GM12878 (cell line): ENCODE results near the gene ZNF771. TPM values are rescaled to one million over a fixed set of nuclear protein-coding genes. Genes with fewer than 3 reads are reported as not detected.

ENCODE experiments used
- ATAC-seq: fragments of 200-7000 bp; cut with Tn5 transposase; 3 replicates; pipeline ENCODE4 v1.9.1; 2020; ENCODE audit warnings: mild to moderate bottlenecking, moderate library complexity
- BruUV-seq: library from RNA; stranded (reverse); fragments of 400-500 nt; replicated peaks from 2 replicates; lab custom pipeline; 2021; lab: Mats Ljungman, UMichigan
- CTCF ChIA-PET: fragments of 300-600 bp; sonication (Branson Sonifier 250); formaldehyde crosslinking; extraction: SDS; loops from one replicate; lab custom pipeline; 2021; ENCODE audit warnings: inconsistent platforms; lab: Yijun Ruan, JAX
- POLR2A ChIA-PET: fragments of 350-600 bp; formaldehyde crosslinking; extraction: SDS; loops from one replicate; lab custom pipeline; 2021; ENCODE audit warnings: inconsistent platforms; lab: Charles Lee
- RAD21 ChIA-PET: fragments of 300-600 bp; sonication (Branson Sonifier 250); formaldehyde crosslinking; loops from one replicate; lab custom pipeline; 2023; ENCODE audit warnings: antibody characterized with exemption; ENCODE audit not compliant: unreplicated experiment; lab: Charles Lee
- SMC1A ChIA-PET: fragments of 300-600 bp; sonication (Branson Sonifier 250); formaldehyde crosslinking; loops from one replicate; lab custom pipeline; 2023; ENCODE audit not compliant: unreplicated experiment, uncharacterized antibody; lab: Charles Lee
- DNase-seq: peaks from one replicate; pipeline ENCODE4 v3.0.0-alpha.2; 2011; ENCODE audit warnings: low read depth, low spot score
- FAIRE-seq: peaks from 3 replicates; lab custom pipeline; 2011; peaks lifted over from hg19 to GRCh38; lab: Jason Lieb, UNC
- H2AFZ ChIP-seq: 2 replicates; pipeline ENCODE4 v1.6.0; 2011; ENCODE audit warnings: low read depth, low read length, control low read depth; ENCODE audit not compliant: control insufficient read depth
- H3K27ac ChIP-seq: 2 replicates; pipeline ENCODE4 v1.5.1; 2011; ENCODE audit warnings: control low read depth; ENCODE audit not compliant: control insufficient read depth, insufficient read depth
- H3K27me3 ChIP-seq, 2 experiments: replicated peaks in 1 of 2; 2 replicates each; pipeline versions ENCODE4 v1.6.0 to v1.6.1; 2011; ENCODE audit warnings: low read length in 1 of 2; ENCODE audit not compliant: control insufficient read depth in 2 of 2, insufficient read depth in 2 of 2
- H3K36me3 ChIP-seq, 2 experiments: 2 replicates each; pipeline ENCODE4 v1.5.1; 2011; ENCODE audit warnings: low read length in 1 of 2; ENCODE audit not compliant: control insufficient read depth in 2 of 2, insufficient read depth in 2 of 2
- H3K4me1 ChIP-seq: 2 replicates; pipeline ENCODE4 v1.6.1; 2011; ENCODE audit warnings: mild to moderate bottlenecking, low read length, moderate library complexity, mixed read lengths; ENCODE audit not compliant: control insufficient read depth, insufficient read depth
- H3K4me2 ChIP-seq: 2 replicates; pipeline ENCODE4 v1.6.0; 2011; ENCODE audit warnings: control low read depth; ENCODE audit not compliant: control insufficient read depth, insufficient read depth
- H3K4me3 ChIP-seq: fragments of 200-600 bp; sonication (generic); 2 replicates; pipeline ENCODE4 v1.5.1; 2016
- H3K79me2 ChIP-seq: 2 replicates; pipeline ENCODE4 v1.6.0; 2011; ENCODE audit warnings: low read length; ENCODE audit not compliant: control insufficient read depth, insufficient read depth
- H3K9ac ChIP-seq: 2 replicates; pipeline ENCODE4 v1.8.0; 2011; ENCODE audit warnings: low read length, control low read depth, mixed read lengths; ENCODE audit not compliant: control insufficient read depth, insufficient read depth
- H3K9me3 ChIP-seq: replicated peaks from 3 replicates; pipeline ENCODE4 v1.5.1; 2011; ENCODE audit warnings: mild to moderate bottlenecking, low read length; ENCODE audit not compliant: control insufficient read depth, insufficient read depth
- H4K20me1 ChIP-seq: 2 replicates; pipeline ENCODE4 v1.6.0; 2011; ENCODE audit not compliant: control insufficient read depth, insufficient read depth
- CEBPZ ChIP-seq: fragments of 150-350 bp; IDR thresholded peaks from 2 replicates; pipeline ENCODE4 v1.6.1; 2016; ENCODE audit warnings: low read depth, low read length
- E2F4 ChIP-seq: IDR thresholded peaks from 2 replicates; pipeline ENCODE4 v1.6.1; 2012; ENCODE audit warnings: low read depth, low read length, improper control_type of control experiment
- FOS ChIP-seq: IDR thresholded peaks from 3 replicates; pipeline ENCODE4 v1.6.1; 2011; ENCODE audit warnings: borderline replicate concordance; ENCODE audit not compliant: insufficient read length; ENCODE audit errors: extremely low read depth
- HSF1 ChIP-seq: fragments of 150-350 bp; IDR thresholded peaks from 2 replicates; pipeline ENCODE4 v1.6.1; 2014; ENCODE audit warnings: mild to moderate bottlenecking, low read depth, low read length
- MYC ChIP-seq: IDR thresholded peaks from 2 replicates; pipeline ENCODE4 v1.6.1; 2011; ENCODE audit warnings: mild to moderate bottlenecking, low read length, moderate library complexity, inconsistent platforms; ENCODE audit not compliant: insufficient read depth, insufficient replicate concordance, insufficient read length, severe bottlenecking
- NRF1 ChIP-seq: conservative IDR thresholded peaks from 2 replicates; pipeline ENCODE4 v1.6.1; 2011; ENCODE audit warnings: mild to moderate bottlenecking, low read depth, low read length, improper control_type of control experiment
- PBX3 ChIP-seq: IDR thresholded peaks from 2 replicates; pipeline ENCODE4 v1.6.1; 2011; ENCODE audit warnings: mild to moderate bottlenecking, low read depth, low read length, moderate library complexity; ENCODE audit not compliant: insufficient replicate concordance
- RAD51 ChIP-seq: fragments of 450-650 bp; IDR thresholded peaks from 2 replicates; pipeline ENCODE4 v1.6.1; 2016; ENCODE audit warnings: moderate library complexity, mild to moderate bottlenecking, inconsistent platforms
- TAF1 ChIP-seq: IDR thresholded peaks from 2 replicates; pipeline ENCODE4 v1.6.1; 2011; ENCODE audit warnings: mild to moderate bottlenecking, low read depth, low read length, borderline replicate concordance
- USF1 ChIP-seq: IDR thresholded peaks from 2 replicates; pipeline ENCODE4 v1.6.1; 2011; ENCODE audit warnings: borderline replicate concordance, low read depth, mild to moderate bottlenecking, moderate library complexity, mixed read lengths, low read length; ENCODE audit not compliant: insufficient read depth; ENCODE audit errors: extremely low read length
- ZZZ3 ChIP-seq: IDR thresholded peaks from 2 replicates; pipeline ENCODE4 v1.6.1; 2011; ENCODE audit warnings: low read depth; ENCODE audit not compliant: control insufficient read depth, insufficient read length
- WGBS: methylation state at CpG from one replicate; pipeline ENCODE4 v1.1.6; 2016; ENCODE audit warnings: low lambda C conversion rate; ENCODE audit not compliant: insufficient replicate concordance, insufficient coverage; ENCODE audit errors: missing lambda C conversion rate; 5-methylcytosine and 5-hydroxymethylcytosine counted together
- in situ Hi-C: fragments of 300-500 bp; cut with MboI; formaldehyde crosslinking; loops from 9 replicates; pipeline ENCODE4 v1.14.3; 2018; ENCODE audit warnings: mixed read lengths
- intact Hi-C: fragments of 100-400 bp; cut with micrococcal nuclease; formaldehyde crosslinking; loops from one replicate; pipeline ENCODE4 v1.14.2; 2022; ENCODE audit not compliant: unreplicated experiment
- polyA plus RNA-seq, 11 experiments: library from polyadenylated mRNA; depleted of rRNA in 4 of 11; unstranded in 6 of 11; stranded (reverse) in 5 of 11; fragments of >200 nt; fragmentation: Nextera tagmentation in 4 of 11; fragmentation: Illumina TruSeq in 1 of 11; extraction: Ambion mirVana in 4 of 11; extraction: Trizol in 1 of 11; gene quantifications; 1 replicate in 1 of 11; 2 replicates in 10 of 11; pipeline versions ENCODE4 v1.2.1 to v1.2.3, GENCODE V29; 2011 to 2016; ENCODE audit warnings: inconsistent platforms in 2 of 11, missing spikeins in 2 of 11, low read depth in 1 of 11
- total RNA-seq, 4 experiments: library from RNA; depleted of rRNA in 3 of 4; stranded (reverse); fragments of >200 nt in 3 of 4; fragmentation: Illumina TruSeq in 1 of 4; extraction: Trizol in 1 of 4; gene quantifications; 2 replicates each; pipeline versions ENCODE4 v1.2.1 to v1.2.3, GENCODE V29; 2013 to 2021

The ZNF771 gene
- total and polyA plus RNA-seq, 10 of the 15 experiments (the other 5 are each of a cell fraction or from before 2014, with no cell fraction given) = 0.98 to 7.6 (median 3.7) TPM

GRCh38 chr16:30357715-30358576 lies 49.5 kb upstream of the ZNF771 start:
- ATAC-seq = no peak
- Histone ChIP-seq H3K9ac (no peak overlapping the region), H3K36me3 (peaks cover 8 to 19% of the 10 kb centered on the region in 2 experiments), H4K20me1 (no peaks in the 10 kb centered on the region), H3K27me3 (no peaks in the 10 kb centered on the region), H3K9me3 (no peaks in the 10 kb centered on the region), H3K4me2 (no peak overlapping the region), H3K27ac (no peak overlapping the region), H3K4me1 (peaks cover 16% of the 10 kb centered on the region), H3K4me3 (no peak overlapping the region), H3K79me2 (peaks cover 18% of the 10 kb centered on the region), H2AFZ (no peak overlapping the region)
- no peak for DNase-seq
- CTCF ChIA-PET = no interaction called here
- FAIRE-seq = no peak
- POLR2A ChIA-PET = interaction anchor here (2.2 kb wide), 1 partner anchor 9 kb away, joined by 6 read pairs; no protein-coding TSS in a partner anchor
- in situ Hi-C loops (no loop called here), intact Hi-C loops (loop anchor here (10.0 kb wide), 1 partner anchor 263 kb away; the partner anchor contains the start of genes TBX6 and YPEL3)
- WGBS = 92% methylated on average over 37 of the region's 37 CpGs
- SMC1A ChIA-PET = interaction anchor here (0.7 to 1.7 kb wide), 2 partner anchors 11 to 22 kb away, joined by 3 to 4 read pairs; no protein-coding TSS in a partner anchor
- BruUV-seq = no TSS peak
- RAD21 ChIA-PET = no interaction called here
- TF ChIP-seq HSF1 (no peak), E2F4 (no peak), CEBPZ (no peak), PBX3 (no peak), NRF1 (no peak), TAF1 (no peak), USF1 (no peak), ZZZ3 (no peak), MYC (no peak), RAD51 (no peak), FOS (no peak)
